ENCODE measurements around the gene CRYBG2. TPM values are rescaled to one million over a fixed set of nuclear protein-coding genes. Genes with fewer than 3 reads are reported as not detected.

CRYBG2 gene
- total RNA-seq, 1 experiment from 2014 or later, result not detected

GRCh38 chr1:26283279-26283853 is 70.6 kb downstream of the CRYBG2 start:
- Histone ChIP-seq H3K4me3 (no peak overlapping the region), H3K36me3 (peaks cover 21% of the 10 kb centered on the region), H3K27me3 (no peaks in the 10 kb centered on the region), H3K9me3 (no peaks in the 10 kb centered on the region)
- DNase-seq, result no peak

GRCh38 chr1:26282401-26282918 is 71.5 kb downstream of the CRYBG2 start:
- H3K9me3 ChIP-seq, result no peaks in the 10 kb centered on the region
- peaks cover 27% of the 10 kb centered on the region for H3K36me3 ChIP-seq
- no peak for DNase-seq
- no peak overlapping the region for H3K4me3 ChIP-seq
- no peaks in the 10 kb centered on the region for H3K27me3 ChIP-seq

- H3K27me3 ChIP-seq, result no peaks in the 10 kb centered on the region
- H3K4me3 ChIP-seq, result no peak overlapping the region
- no peak for DNase-seq
- peaks cover 32% of the 10 kb centered on the region for H3K36me3 ChIP-seq
- no peaks in the 10 kb centered on the region for H3K9me3 ChIP-seq
These were observed 72.0 kb downstream of the CRYBG2 start for GRCh38 chr1:26281971-26282370.

- DNase-seq, result no peak
- peak overlapping the region; percentile 92; the same call in 1 of the 2 replicates for H3K4me3 ChIP-seq
- H3K9me3 ChIP-seq, result no peaks in the 10 kb centered on the region
- H3K36me3 ChIP-seq, result peaks cover 37% of the 10 kb centered on the region
- H3K27me3 ChIP-seq, result no peaks in the 10 kb centered on the region
These were observed 72.6 kb downstream of the CRYBG2 start for GRCh38 chr1:26281091-26281958.

- DNase-seq, result peak; percentile 70
- peak overlapping the region; percentile 92 for H3K4me3 ChIP-seq
- H3K36me3 ChIP-seq, result peaks cover 38% of the 10 kb centered on the region
- no peaks in the 10 kb centered on the region for H3K9me3 ChIP-seq
- H3K27me3 ChIP-seq, result no peaks in the 10 kb centered on the region
These were observed 73.4 kb downstream of the CRYBG2 start for GRCh38 chr1:26280333-26281042.

- Histone ChIP-seq H3K27me3 (no peaks in the 10 kb centered on the region), H3K36me3 (peaks cover 43% of the 10 kb centered on the region), H3K4me3 (peak within 1 kb of the TSS; percentile 92), H3K9me3 (no peaks in the 10 kb centered on the region)
- peak; percentile 89 for DNase-seq
These were observed 74.2 kb downstream of the CRYBG2 start, which contains the start of gene SH3BGRL3 for GRCh38 chr1:26279456-26280332. Gene SH3BGRL3, plus strand, starts transcription at chr1:26280086. Its CDS starts 70 bp downstream, at chr1:26280156.

- peak; percentile 73 for DNase-seq
- Histone ChIP-seq H3K27me3 (no peaks in the 10 kb centered on the region), H3K4me3 (peak overlapping the region; percentile 92), H3K36me3 (peaks cover 51% of the 10 kb centered on the region), H3K9me3 (no peaks in the 10 kb centered on the region)
These were observed 75.0 kb downstream of the CRYBG2 start for GRCh38 chr1:26278724-26279455.

GRCh38 chr1:26278303-26278702 is 75.6 kb downstream of the CRYBG2 start:
- Histone ChIP-seq H3K9me3 (no peaks in the 10 kb centered on the region), H3K36me3 (peaks cover 51% of the 10 kb centered on the region), H3K27me3 (no peaks in the 10 kb centered on the region), H3K4me3 (no peak overlapping the region)
- peak; percentile 94 for DNase-seq

- no peak for DNase-seq
- no peaks in the 10 kb centered on the region for H3K27me3 ChIP-seq
- peaks cover 52% of the 10 kb centered on the region for H3K36me3 ChIP-seq
- no peaks in the 10 kb centered on the region for H3K9me3 ChIP-seq
- no peak overlapping the region for H3K4me3 ChIP-seq
These were observed 76.2 kb downstream of the CRYBG2 start for GRCh38 chr1:26277719-26278118.

GRCh38 chr1:26277261-26277661 is 76.7 kb downstream of the CRYBG2 start:
- Histone ChIP-seq H3K9me3 (no peaks in the 10 kb centered on the region), H3K27me3 (no peaks in the 10 kb centered on the region), H3K36me3 (peaks cover 51% of the 10 kb centered on the region), H3K4me3 (no peak overlapping the region)
- DNase-seq, result no peak

GRCh38 chr1:26276432-26276838 is 77.5 kb downstream of the CRYBG2 start:
- Histone ChIP-seq H3K4me3 (no peak overlapping the region), H3K27me3 (no peaks in the 10 kb centered on the region), H3K9me3 (no peaks in the 10 kb centered on the region), H3K36me3 (peaks cover 52% of the 10 kb centered on the region)
- DNase-seq, result no peak

- DNase-seq, result peak; percentile 94
- 0 out of 2 replicates have a peak overlapping the region, but pooled peaks have one; percentile 2 for H3K4me3 ChIP-seq
- peaks cover 51% of the 10 kb centered on the region for H3K36me3 ChIP-seq
- H3K27me3 ChIP-seq, result no peaks in the 10 kb centered on the region
- H3K9me3 ChIP-seq, result no peaks in the 10 kb centered on the region
These were observed 78.1 kb downstream of the CRYBG2 start for GRCh38 chr1:26275580-26276431.

- H3K27me3 ChIP-seq, result no peaks in the 10 kb centered on the region
- no peak overlapping the region for H3K4me3 ChIP-seq
- peak; percentile 39 for DNase-seq
- peaks cover 56% of the 10 kb centered on the region for H3K36me3 ChIP-seq
- no peaks in the 10 kb centered on the region for H3K9me3 ChIP-seq
These were observed 79.0 kb downstream of the CRYBG2 start for GRCh38 chr1:26274801-26275425.

All from MG63 (cell line).